Immature natural killer cell (primary cell): ENCODE results near the gene MAP3K5. TPM values are rescaled to one million over a fixed set of nuclear protein-coding genes. Genes with fewer than 3 reads are reported as not detected.
"Not testable (repeated sequence)": the region's sequence is repeated elsewhere in the genome, so short reads cannot be mapped to it uniquely, and the experiment has no call there.

Source experiments
- DNase-seq, 3 donors: peaks; one replicate each; pipeline ENCODE4 v3.0.0; 2022; ENCODE audit warnings: mixed read lengths in 1 of 3
- H3K27ac Mint-ChIP-seq, 6 donors: one replicate each; pipeline ENCODE4 v1.8.0; 2020; ENCODE audit warnings: mixed read lengths in 6 of 6, mild to moderate bottlenecking in 5 of 6, inconsistent platforms in 4 of 6, moderate library complexity in 3 of 6
- H3K27me3 Mint-ChIP-seq, 3 donors: one replicate each; pipeline ENCODE4 v1.8.0; 2020 to 2021; ENCODE audit warnings: low read depth in 3 of 3, mild to moderate bottlenecking in 3 of 3, mixed read lengths in 3 of 3, moderate library complexity in 3 of 3, inconsistent platforms in 1 of 3
- H3K36me3 Mint-ChIP-seq, 3 donors: one replicate each; pipeline ENCODE4 v1.8.0; 2020; ENCODE audit warnings: mixed read lengths in 3 of 3, inconsistent platforms in 2 of 3, mild to moderate bottlenecking in 2 of 3
- H3K4me1 Mint-ChIP-seq, 2 donors: one replicate each; pipeline ENCODE4 v1.8.0; 2020; ENCODE audit warnings: inconsistent platforms in 2 of 2, mild to moderate bottlenecking in 2 of 2, mixed read lengths in 2 of 2, moderate library complexity in 1 of 2
- H3K4me3 Mint-ChIP-seq, 5 donors: one replicate each; pipeline ENCODE4 v1.8.0; 2020; ENCODE audit warnings: mild to moderate bottlenecking in 5 of 5, mixed read lengths in 5 of 5, inconsistent platforms in 3 of 5, moderate library complexity in 3 of 5
- H3K9me3 Mint-ChIP-seq, 6 donors: one replicate each; pipeline ENCODE4 v1.8.0; 2020; ENCODE audit warnings: mild to moderate bottlenecking in 6 of 6, mixed read lengths in 6 of 6, inconsistent platforms in 4 of 6, moderate library complexity in 3 of 6
- polyA plus RNA-seq, 3 donors: library from polyadenylated mRNA; unstranded; fragments of 300-500 nt; fragmentation: Illumina TruSeq; gene quantifications; one replicate each; pipeline ENCODE4 v1.2.3, GENCODE V29; 2021

The MAP3K5 gene
- polyA plus RNA-seq, 3 donors from 2014 or later, result 5.5 to 13.8 (median 6.2) TPM

GRCh38 chr6:136711644-136712043 is 80.6 kb downstream of the MAP3K5 start:
- Mint-ChIP-seq H3K27me3 (no peaks in the 10 kb centered on the region), H3K9me3 (no peaks in the 10 kb centered on the region), H3K4me1 (peaks cover 24 to 40% of the 10 kb centered on the region in 2 donors), H3K36me3 (peaks cover 0 to 3% (median 0%) of the 10 kb centered on the region in 3 donors), H3K27ac (no peak overlapping the region), H3K4me3 (no peak overlapping the region)
- no peak for DNase-seq

DNA sequence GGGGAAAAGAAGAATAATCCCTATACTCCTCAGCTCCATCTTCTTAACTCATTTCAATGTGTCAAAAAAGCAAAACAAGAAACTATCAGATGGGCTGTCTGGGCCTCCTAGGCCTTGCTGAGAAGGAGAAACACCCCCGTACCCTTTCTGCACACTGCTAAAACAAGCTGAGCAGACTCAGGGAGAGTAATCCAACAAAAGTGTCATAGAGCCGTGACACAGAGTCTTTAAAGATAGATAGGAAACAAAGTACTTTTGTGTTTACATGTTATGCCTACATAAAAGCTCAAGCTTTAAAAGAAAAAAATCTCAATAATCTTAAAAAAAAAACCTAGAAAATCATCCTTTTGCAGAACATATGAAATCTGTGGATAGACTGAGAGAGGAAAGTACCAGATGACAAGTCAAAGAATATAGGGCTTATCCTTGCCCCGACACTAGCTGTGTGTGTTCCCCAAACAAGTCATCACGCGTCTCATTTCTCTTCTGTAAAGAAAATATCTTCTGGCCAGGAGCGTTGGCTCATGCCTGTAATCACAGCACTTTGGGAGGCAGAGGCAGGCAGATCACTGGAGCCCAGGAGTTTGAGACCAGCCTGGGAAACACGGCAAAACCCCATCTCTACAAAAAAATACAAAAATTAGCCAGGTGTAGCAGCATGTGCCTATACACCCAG is 81.3 kb downstream of the MAP3K5 start:
- Mint-ChIP-seq H3K4me1 (peaks cover 23 to 40% of the 10 kb centered on the region in 2 donors), H3K27me3 (no peaks in the 10 kb centered on the region), H3K27ac (no peak overlapping the region), H3K9me3 (no peaks in the 10 kb centered on the region), H3K36me3 (peaks cover 0 to 3% (median 0%) of the 10 kb centered on the region in 3 donors), H3K4me3 (no peak overlapping the region)
- DNase-seq, result no peak

GRCh38 chr6:136709429-136709828 is 82.8 kb downstream of the MAP3K5 start:
- no peak overlapping the region for H3K4me3 Mint-ChIP-seq
- H3K36me3 Mint-ChIP-seq, result peaks cover 0 to 3% (median 0%) of the 10 kb centered on the region in 3 donors
- peaks cover 19 to 41% of the 10 kb centered on the region in 2 donors for H3K4me1 Mint-ChIP-seq
- no peaks in the 10 kb centered on the region for H3K27me3 Mint-ChIP-seq
- H3K27ac Mint-ChIP-seq, result no peak overlapping the region
- DNase-seq, result no peak
- H3K9me3 Mint-ChIP-seq, result no peaks in the 10 kb centered on the region

DNA sequence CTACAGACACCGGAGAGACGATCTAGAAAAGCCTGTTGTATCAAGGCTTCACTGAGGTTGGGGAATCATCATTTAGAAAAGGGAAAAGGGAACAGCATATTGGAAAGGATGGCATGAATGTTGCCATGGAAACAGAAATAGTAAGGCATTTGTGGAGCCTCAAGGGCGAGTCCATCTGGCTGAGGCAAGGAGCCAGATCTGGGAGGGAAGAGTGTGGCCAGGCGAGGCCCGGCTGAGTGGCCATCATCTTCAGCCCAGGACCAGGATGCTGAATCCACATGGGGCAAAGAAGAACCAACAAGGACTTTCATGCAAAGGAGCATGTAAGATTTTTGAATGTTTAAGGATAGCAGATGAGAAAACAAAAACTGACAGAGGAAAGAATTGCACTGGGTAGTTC is 85.8 kb downstream of the MAP3K5 start:
- Mint-ChIP-seq H3K9me3 (no peaks in the 10 kb centered on the region), H3K36me3 (no peaks in the 10 kb centered on the region), H3K4me3 (no peak overlapping the region), H3K27me3 (no peaks in the 10 kb centered on the region), H3K4me1 (peaks cover 28 to 40% of the 10 kb centered on the region in 2 donors), H3K27ac (peak overlapping the region in 3 of 6 donors; percentile 6 to 72 (median 12))
- no peak for DNase-seq

- peaks cover 0 to 3% (median under 1%) of the 10 kb centered on the region in 3 donors for H3K36me3 Mint-ChIP-seq
- H3K4me3 Mint-ChIP-seq, result peak overlapping the region in 1 of 5 donors; percentile 34
- H3K9me3 Mint-ChIP-seq, result no peaks in the 10 kb centered on the region
- H3K27me3 Mint-ChIP-seq, result no peaks in the 10 kb centered on the region
- H3K4me1 Mint-ChIP-seq, result peaks cover 38 to 63% of the 10 kb centered on the region in 2 donors
- H3K27ac Mint-ChIP-seq, result peak overlapping the region in 5 of 6 donors; percentile 40 to 79 (median 65)
- DNase-seq, result no peak
Observed at GRCh38 chr6:136703331-136703865, 88.9 kb downstream of the MAP3K5 start.

GRCh38 chr6:136701045-136701444 is 91.2 kb downstream of the MAP3K5 start:
- no peaks in the 10 kb centered on the region for H3K9me3 Mint-ChIP-seq
- peaks cover 0 to 15% (median 3%) of the 10 kb centered on the region in 3 donors for H3K36me3 Mint-ChIP-seq
- H3K4me3 Mint-ChIP-seq, result no peak overlapping the region
- no peak for DNase-seq
- peak overlapping the region in 1 of 6 donors; percentile 41 for H3K27ac Mint-ChIP-seq
- H3K4me1 Mint-ChIP-seq, result peaks cover 28 to 45% of the 10 kb centered on the region in 2 donors
- H3K27me3 Mint-ChIP-seq, result no peaks in the 10 kb centered on the region

DNA sequence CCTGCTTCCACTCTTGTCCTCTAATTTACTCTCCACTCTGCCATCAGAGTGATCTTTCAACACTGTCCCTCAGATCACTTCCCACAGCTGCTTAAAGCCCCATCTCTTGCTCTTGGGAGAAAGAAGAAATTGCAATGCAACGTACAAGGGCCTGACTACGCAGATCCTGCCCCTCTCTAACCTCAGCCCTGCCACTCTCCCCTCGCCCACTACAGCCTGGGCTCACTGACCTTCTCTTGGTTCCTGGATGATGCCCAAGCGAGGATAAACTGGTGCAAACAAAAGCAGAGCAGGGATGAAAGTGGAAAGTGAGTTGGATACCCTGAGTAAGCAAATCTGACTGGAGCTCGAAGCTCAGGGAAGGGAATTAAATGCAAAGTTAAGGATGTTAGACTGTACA is 92.9 kb downstream of the MAP3K5 start:
- no peaks in the 10 kb centered on the region for H3K27me3 Mint-ChIP-seq
- H3K9me3 Mint-ChIP-seq, result no peaks in the 10 kb centered on the region
- H3K36me3 Mint-ChIP-seq, result peaks cover 0 to 19% (median 3%) of the 10 kb centered on the region in 3 donors
- no peak for DNase-seq
- peaks cover 28 to 43% of the 10 kb centered on the region in 2 donors for H3K4me1 Mint-ChIP-seq
- no peak overlapping the region for H3K4me3 Mint-ChIP-seq
- H3K27ac Mint-ChIP-seq, result peak overlapping the region in 1 of 6 donors; percentile 14

DNA sequence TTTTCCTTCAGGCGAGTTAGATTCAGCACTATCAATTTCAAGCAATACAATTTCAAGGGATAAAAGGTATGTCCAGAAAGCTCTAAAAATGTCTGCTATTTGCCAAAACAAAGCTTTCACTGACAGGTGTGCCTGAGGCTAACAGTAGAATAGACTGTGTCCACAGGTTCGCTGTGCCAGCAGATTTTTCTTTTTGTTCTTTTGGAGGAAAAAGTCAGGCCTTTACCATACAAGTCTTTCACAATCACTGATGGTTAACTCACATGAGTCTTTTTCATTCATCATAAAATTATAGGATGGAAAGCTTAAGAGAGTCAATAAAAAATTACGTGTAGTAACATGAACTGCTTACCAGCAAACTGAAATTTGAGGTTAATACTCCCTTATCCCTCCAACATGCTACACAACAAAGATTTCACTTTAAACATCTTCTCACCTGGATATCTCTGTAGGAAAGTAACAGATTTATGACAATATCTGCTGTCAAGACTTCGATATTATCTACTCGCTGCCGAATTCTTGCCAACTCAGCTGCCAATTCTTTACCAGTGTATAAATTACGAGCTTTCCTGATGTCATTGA is 95.4 kb downstream of the MAP3K5 start:
- no peak overlapping the region for H3K4me3 Mint-ChIP-seq
- no peak for DNase-seq
- peaks cover 19 to 29% of the 10 kb centered on the region in 2 donors for H3K4me1 Mint-ChIP-seq
- no peaks in the 10 kb centered on the region for H3K27me3 Mint-ChIP-seq
- peaks cover 0 to 19% (median 6%) of the 10 kb centered on the region in 3 donors for H3K36me3 Mint-ChIP-seq
- H3K27ac Mint-ChIP-seq, result no peak overlapping the region
- H3K9me3 Mint-ChIP-seq, result no peaks in the 10 kb centered on the region

DNA sequence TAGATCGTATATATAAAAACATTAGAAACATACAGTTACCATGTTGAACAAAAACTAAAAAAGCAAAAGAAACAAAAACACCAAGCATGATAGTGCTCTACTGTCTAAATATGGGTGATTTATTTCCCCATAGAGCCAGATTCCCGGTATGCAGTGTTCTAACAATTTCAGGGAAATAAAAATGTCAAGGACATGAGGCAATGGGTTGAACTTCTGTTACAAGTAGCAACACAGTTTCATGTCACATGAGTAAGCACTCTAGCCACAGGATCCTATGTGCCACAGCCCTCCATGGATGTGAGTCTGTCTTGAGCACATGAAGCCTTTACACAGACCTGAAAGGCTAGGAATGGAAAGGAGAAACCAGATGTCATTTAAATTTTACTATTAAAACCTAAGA is 96.0 kb downstream of the MAP3K5 start:
- H3K9me3 Mint-ChIP-seq, result no peaks in the 10 kb centered on the region
- DNase-seq, result no peak
- H3K4me1 Mint-ChIP-seq, result peaks cover 15 to 22% of the 10 kb centered on the region in 2 donors
- H3K27ac Mint-ChIP-seq, result peak overlapping the region in 1 of 6 donors; percentile 24
- no peaks in the 10 kb centered on the region for H3K27me3 Mint-ChIP-seq
- no peak overlapping the region for H3K4me3 Mint-ChIP-seq
- peaks cover 3 to 19% (median 6%) of the 10 kb centered on the region in 3 donors for H3K36me3 Mint-ChIP-seq

DNA sequence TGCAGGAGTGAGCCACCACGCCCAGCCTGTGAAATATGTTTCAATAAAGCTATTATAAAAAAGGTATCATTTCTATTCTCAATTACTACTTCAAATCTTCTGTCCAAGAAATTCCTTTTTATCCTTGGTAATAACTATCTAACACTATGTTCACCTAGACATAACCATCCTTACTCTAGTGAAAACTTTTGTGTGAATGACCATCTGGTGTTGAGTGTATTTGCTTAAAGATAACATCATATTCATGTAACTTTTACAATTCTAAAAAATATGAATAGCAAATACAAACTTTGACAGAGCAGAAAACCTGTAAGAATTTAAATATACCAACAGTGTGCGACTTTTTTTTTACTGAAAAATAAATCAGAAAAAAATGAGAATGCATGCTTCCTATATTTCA is 96.9 kb downstream of the MAP3K5 start:
- H3K4me1 Mint-ChIP-seq, result peaks cover 9 to 14% of the 10 kb centered on the region in 2 donors
- no peak overlapping the region for H3K4me3 Mint-ChIP-seq
- H3K36me3 Mint-ChIP-seq, result peaks cover 6 to 25% (median 12%) of the 10 kb centered on the region in 3 donors
- no peaks in the 10 kb centered on the region for H3K9me3 Mint-ChIP-seq
- no peaks in the 10 kb centered on the region for H3K27me3 Mint-ChIP-seq
- no peak for DNase-seq
- peak overlapping the region in 1 of 6 donors; percentile 13 for H3K27ac Mint-ChIP-seq

DNA sequence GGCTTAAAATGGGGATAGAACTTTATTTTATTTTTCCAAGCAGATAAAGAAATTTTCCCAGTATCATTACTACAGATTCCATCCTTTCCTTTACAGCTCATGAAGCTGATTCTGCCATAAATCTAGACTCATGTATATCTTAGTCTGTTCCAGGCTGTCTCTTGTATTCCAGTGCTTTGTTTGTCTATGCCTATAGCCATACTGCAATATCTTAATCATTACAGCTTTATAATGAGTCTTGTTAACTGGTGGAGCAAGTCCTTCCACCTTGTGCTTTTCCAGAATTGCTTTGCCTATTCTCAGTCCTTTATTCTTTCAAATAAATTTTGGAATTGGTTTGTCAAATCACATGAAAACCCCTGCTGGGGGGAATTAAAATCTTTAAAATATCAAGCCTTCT is 99.2 kb downstream of the MAP3K5 start:
- Mint-ChIP-seq H3K9me3 (no peaks in the 10 kb centered on the region), H3K4me3 (no peak overlapping the region), H3K27me3 (no peaks in the 10 kb centered on the region), H3K36me3 (peaks cover 12 to 28% (median 15%) of the 10 kb centered on the region in 3 donors), H3K27ac (no peak overlapping the region), H3K4me1 (no peaks in the 10 kb centered on the region)
- no peak for DNase-seq

DNA sequence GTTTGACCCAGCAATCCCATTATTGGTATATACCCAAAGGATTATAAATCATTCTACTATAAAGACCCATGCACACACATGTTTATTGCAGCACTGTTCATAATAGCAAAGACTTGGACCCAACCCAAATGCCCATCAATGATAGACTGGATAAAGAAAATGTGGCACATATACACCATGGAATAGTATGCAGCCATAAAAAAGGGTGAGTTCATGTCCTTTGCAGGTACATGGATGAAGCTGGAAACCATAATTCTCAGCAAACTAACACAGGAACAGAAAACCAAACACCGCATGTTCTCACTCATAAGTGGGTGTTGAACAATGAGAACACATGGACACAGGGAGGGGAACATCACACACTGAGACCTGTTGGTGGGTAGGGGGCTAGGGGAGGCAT is 104.4 kb downstream of the MAP3K5 start:
- DNase-seq, H3K27me3 Mint-ChIP-seq, H3K9me3 Mint-ChIP-seq, H3K27ac Mint-ChIP-seq, H3K4me3 Mint-ChIP-seq: not testable (repeated sequence)
- peaks cover 22 to 28% (median 23%) of the 10 kb centered on the region in 3 donors for H3K36me3 Mint-ChIP-seq
- peaks cover 10 to 12% of the 10 kb centered on the region in 2 donors for H3K4me1 Mint-ChIP-seq

DNA sequence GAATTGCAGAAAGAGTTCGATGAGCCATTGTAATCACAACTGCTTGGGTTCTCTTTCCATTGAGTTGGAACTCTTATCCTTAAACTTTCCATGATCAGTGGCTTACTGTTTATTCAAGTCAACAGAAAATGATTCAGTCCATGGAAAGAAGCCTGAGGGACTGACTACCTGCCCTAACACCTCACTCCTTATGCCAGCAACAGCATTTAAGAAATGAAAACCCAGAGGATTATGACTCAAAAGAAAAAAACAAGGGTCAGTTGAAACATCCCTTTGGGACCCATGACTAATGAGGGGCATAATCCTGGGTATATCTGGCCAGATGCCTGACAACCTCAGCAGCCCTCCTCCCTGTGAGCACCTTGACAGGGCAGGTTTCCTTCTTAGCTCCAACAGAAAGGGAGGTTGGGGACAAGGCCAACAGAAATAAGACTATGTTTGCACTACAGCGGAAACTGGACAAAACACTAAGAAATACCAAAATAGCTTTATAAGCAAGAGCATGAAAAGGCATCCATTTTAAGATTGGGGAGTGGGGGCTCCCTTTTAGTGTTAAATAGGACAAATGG is 106.7 kb downstream of the MAP3K5 start:
- Mint-ChIP-seq H3K27me3 (peaks cover 0 to 3% (median 0%) of the 10 kb centered on the region in 3 donors), H3K27ac (no peak overlapping the region)
- DNase-seq, result no peak

DNA sequence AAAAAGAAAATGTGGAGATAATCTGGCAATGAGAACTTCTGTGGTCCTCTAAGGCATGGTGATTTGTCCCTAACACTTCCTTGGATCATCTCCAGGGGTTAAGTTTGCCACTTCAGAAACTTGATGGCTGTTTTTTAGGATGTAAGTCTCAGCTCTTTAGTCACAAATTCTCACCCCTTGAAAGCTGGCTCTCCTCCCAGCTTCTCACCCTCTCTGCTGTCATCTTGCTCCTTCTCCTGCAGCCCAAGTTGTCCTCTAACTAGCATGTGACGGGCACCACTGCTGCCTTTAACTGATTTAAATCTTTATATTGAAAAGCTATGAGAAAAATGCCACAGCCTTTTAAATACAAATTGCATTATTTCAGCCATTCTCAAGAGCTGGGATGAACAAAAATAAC is 107.8 kb downstream of the MAP3K5 start:
- Mint-ChIP-seq H3K9me3 (peaks cover 0 to 3% (median 0%) of the 10 kb centered on the region in 6 donors), H3K27me3 (peaks cover 0 to 3% (median 0%) of the 10 kb centered on the region in 3 donors), H3K4me1 (peaks cover 10 to 20% of the 10 kb centered on the region in 2 donors), H3K36me3 (peaks cover 19 to 21% (median 19%) of the 10 kb centered on the region in 3 donors), H3K27ac (no peak overlapping the region), H3K4me3 (no peak overlapping the region)
- DNase-seq, result no peak

More for the DNA sequence above, 106.7 kb downstream of the MAP3K5 start:
- Mint-ChIP-seq H3K4me3 (no peak overlapping the region), H3K36me3 (peaks cover 19 to 22% (median 21%) of the 10 kb centered on the region in 3 donors), H3K9me3 (peaks cover 0 to 3% (median 0%) of the 10 kb centered on the region in 6 donors), H3K4me1 (peaks cover 10 to 17% of the 10 kb centered on the region in 2 donors)
